ENCODE results near the gene PCID2.
"Not testable (repeated sequence)": the region's sequence is repeated elsewhere in the genome, so short reads cannot be mapped to it uniquely, and the experiment has no call there.

Gene PCID2

DNA sequence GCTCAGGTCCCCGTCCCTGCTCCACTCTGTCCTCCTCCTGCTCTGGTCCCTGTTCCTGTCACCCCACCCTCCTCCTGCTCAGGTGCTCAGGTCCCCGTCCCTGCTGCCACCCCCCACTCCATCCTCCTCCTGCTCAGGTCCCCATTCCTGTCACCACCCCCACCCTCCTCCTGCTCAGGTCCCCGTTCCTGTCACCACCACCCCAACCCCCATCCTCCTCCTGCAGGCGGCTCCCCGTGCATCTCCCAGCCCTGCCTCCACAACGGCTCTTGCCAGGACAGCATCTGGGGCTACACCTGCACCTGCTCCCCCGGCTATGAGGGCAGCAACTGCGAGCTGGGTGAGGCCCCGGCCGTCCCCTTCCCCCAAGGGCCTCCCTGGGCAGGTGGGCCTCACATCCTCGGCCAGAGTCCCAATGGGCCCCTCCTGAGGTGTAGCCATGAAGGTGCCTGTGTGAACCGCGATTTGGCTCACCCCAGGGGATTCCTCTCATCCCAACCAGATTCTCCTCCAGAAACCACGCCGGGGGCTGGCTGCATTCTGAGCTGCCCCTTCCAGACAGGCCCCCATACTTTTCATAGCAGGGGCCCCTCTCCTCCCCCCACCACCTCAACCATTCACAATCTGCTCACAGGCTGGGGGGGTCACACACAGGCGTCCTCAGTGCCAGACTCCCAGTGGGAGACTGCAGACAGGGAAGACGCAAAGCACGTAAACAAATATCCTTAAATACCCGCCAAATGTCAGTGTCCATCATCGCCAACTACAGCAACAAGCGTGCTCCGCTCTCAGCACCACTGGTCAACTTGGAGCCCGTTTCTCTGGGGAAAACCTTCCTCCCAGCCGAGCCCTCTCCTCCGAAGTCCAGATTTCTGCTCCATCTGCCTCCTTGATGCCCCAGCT, 45.4 kb downstream of the PCID2 start:
- no peak for DNase-seq

DNA sequence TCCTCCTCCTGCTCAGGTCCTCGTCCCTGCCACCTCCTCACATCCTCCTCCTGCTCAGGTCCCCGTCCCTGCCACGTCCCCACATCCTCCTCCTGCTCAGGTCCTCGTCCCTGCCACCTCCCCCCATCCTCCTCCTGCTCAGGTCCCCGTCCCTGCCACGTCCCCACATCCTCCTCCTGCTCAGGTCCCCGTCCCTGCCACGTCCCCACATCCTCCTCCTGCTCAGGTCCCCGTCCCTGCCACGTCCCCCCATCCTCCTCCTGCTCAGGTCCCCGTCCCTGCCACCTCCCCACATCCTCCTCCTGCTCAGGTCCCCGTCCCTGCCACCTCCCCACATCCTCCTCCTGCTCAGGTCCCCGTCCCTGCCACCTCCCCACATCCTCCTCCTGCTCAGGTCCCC, 46.5 kb downstream of the PCID2 start:
- DNase-seq = not testable (repeated sequence)

DNA sequence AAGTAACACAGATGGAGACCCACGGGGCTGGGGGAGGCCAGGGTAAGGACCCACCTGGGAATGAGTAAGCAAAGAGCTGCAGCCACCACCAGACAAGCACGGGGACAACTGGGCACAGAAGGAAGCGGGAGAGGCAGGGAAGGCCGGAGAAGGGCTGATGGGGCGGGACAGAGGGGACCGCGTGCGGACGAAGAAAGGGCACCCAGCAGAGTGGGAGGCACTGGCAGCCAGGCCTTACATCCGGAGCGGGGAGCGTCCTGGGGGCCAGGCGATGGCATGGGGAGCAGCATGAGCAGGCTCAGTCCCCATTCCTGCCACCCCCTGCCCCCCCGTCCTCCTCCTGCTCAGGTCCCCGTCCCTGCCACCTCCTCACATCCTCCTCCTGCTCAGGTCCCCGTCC, 47.0 kb downstream of the PCID2 start:
- DNase-seq = no peak

DNA sequence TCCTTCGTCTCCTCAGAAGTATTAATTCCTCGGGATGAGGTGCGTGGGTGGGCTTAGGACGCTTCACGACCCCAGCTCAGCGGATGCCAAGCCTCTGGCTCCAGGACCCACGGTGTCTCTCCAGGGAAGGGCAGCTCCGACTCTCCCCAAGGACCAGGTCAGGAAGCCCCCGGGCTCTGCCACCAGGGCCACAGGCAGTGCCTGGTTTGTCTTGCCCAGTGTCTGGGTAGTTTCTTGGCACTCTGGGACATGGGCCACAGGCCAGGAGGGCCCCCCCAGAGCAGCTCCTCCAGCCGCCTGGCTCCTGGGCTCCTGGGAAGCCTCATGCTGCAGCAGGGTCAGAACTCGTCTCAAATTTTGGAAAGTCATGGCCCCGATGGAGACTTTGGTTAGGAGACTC, 47.5 kb downstream of the PCID2 start:
- DNase-seq = no peak

DNA sequence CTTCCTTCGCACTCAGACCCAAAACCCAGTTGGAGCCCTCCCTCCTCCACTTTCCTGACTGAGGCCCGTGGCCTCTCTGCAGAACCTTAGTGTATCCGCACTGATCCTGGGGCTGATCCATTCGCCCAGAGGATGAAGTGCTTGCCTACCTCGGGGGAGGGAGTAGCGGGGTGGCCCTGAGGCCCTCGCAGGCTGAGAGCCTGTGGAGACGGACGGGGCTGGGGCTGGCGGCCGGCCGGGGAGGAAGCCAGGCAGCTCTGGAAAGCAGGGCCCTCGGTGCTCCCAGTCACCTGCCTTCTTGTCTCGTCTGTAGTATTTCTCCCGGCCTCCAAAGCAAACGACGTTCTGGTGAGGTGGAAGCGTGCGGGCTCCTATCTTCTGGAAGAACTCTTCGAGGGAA, 48.8 kb downstream of the PCID2 start:
- DNase-seq = no peak

DNA sequence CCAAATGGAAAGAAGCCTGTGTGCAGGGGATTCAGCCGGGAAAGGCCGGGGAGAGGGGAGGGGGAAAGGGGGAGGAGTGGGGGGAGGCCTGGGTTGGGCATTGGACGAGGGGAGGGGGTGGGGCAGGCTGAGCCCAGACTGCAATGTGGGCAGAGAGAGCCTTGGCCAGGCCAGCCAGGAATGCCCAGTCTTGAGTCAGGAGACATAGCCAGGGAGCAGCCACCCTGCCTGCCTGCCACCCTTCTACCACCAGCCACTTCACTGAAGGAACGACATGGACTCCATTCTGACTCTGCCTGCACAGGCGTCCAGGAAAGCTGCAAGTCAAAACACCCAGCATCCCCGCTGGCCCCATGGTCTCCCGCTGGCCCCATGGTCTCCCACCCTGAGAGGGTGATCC, 49.5 kb downstream of the PCID2 start:
- DNase-seq = no peak

DNA sequence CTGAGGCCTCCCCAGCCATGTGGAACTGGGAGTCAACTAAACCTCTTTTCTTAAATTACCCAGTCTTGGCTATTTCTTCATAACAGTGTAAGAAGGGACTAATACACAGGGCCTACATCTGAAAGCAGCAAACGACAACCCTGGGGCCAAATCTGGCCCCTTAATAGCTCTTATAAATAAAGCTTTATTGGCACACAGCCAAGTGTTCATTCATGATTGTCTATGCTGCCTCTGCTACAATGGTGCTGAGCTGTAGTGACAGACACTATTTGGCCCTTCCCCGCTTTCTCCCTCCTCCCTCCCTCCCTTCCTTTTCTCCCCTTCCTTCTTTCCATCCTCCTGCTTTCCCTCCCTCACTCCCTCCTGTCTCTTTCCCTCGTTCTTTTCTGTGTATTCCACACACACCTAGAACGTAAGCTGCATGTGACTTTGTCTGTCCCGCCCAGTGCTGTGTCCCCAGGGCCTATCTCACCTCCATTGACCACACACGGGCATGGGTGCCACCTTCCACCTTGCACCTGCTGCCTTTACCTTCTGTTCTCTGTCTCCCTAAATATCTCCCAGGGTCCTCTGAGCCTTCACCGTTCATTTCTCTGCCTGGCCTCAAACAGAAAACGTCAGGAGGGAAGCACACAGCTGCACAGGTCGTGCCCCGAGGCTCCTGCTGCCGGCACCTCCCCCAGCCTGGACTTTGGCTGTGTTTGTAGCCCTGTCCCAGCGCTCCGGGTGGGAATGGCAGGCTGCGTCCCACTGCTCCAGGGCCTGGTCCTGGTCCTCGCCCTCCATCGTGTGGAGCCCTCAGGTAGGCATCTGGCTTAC, 50.3 kb downstream of the PCID2 start, which contains the start of gene PROZ:
Gene PROZ, plus strand, starts transcription at position 720 of the 819 bp plus-strand sequence. Its CDS starts 13 bp downstream, at position 733.
- no peak for DNase-seq

DNA sequence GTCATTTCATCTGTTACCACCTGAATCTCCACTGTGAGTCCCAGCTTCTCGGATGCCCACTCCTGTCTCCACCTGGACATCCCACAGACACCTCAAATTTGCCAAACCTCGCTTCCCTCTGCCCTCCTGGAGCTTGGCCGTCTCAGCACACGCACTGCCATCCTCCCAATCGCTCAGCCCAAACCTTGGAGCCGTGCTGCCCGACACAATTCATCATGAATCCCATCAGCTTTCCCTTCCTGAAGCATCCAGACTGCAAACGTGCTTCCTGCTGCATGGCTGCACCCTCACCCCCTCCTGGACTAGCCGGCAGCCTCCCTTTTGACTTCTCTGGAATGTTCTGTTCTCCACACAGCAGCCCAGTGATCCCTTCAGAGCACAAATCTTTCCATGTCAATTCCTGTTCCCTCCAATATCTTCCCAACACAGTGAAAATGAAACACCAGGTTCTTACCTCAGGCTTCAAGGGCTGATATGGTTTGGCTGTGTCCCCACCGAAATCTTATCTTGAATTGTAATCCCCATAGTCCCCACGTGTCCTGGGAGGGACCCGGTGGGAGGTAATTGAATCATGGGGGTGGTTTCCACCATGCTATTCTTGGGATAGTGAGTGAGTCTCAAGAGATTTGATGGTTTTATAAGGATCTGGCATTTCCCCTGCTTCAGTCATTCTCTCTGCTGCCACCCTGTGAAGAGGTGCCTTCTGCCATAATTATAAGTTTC, 51.1 kb downstream of the PCID2 start:
- no peak for DNase-seq

DNA sequence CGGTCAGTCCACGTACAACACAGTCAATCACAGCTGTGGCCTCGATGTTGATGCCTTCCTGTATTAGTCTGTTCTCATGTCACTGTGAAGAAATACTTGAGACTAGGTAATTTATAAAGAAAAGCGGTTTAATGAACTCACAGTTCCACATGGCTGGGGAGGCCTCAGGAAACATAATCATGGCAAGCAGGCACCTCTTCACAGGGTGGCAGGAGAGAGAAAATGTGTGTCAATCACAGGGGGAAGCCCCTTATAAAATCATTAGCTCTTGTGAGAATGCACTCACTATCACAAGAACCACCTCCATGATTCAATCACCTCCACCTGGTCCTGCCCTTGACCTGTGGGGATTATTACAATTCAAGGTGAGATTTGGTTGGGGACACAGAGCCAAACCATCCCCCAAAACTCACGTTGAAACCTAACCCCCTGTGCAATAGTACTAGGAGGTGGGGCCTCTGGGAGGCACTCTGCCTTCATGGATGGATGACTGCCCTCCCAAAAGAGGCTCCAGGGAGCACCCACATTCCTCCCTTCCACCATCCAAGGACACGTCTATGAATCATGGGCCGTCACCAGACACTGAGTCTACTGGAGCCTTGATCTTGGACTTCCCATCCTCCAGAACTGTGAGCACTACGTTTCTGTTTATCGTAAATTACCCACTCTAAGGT, 52.4 kb downstream of the PCID2 start:
- peak; percentile 31 for DNase-seq

DNA sequence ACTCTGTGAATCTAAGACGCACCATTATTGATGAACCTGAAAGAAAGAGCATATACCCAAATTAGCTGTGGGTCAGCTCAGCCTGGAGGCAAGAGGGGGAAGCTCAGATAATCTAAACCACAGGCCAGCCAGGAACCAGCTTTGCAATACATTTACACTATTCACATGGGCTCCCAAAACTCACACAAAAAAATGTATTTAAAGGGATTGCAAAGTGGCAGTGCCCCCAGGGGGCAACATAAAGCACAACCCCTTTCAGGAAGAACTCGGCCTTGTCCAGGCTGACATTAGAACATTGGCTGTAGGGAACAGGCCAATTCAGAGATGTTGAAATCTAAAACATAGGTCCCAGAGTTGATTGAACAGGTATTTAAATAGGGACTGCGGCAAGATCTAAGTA, 53.3 kb downstream of the PCID2 start:
- DNase-seq = no peak

DNA sequence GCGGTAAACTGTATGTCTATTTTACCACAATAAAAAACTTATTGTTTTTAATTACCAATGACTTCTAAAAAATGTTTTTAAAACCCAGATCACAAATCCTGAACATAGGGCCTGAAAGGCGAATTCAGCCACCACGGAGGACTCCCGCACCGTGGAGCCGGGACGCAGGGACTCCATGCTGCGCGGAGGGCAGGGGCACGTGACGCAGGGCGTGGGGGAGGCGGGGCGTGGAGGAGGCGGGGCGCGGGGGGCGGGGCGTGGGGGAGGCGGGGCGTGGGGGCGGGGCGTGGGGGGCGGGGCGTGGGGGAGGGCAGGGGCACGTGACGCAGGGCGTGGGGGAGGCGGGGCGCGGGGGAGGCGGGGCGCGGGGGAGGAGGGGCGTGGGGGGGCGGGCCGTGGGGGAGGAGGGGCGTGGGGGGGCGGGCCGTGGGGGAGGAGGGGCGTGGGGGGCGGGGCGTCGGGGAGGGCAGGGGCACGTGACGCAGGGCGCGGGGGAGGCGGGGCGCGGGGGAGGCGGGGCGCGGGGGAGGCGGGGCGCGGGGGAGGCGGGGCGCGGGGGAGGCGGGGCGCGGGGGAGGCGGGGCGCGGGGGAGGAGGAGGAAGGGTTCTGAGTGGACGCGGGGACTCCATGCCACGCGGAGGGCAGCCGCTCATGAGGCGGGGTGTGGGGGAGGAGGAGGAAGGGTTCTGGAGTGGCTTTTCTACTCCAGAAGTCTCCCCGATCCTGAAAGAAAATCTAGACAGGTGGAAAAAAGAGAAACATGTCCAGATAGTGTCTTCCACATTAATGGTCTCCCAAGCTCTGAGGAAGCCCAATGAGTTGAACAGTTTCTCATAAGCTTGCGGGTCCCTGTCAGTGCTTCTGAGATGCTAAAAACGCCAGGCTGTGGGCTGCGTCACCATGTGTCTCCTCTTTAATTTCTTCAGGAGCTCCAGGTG, 54.4 kb downstream of the PCID2 start:
- peak; percentile 71 for DNase-seq

DNA sequence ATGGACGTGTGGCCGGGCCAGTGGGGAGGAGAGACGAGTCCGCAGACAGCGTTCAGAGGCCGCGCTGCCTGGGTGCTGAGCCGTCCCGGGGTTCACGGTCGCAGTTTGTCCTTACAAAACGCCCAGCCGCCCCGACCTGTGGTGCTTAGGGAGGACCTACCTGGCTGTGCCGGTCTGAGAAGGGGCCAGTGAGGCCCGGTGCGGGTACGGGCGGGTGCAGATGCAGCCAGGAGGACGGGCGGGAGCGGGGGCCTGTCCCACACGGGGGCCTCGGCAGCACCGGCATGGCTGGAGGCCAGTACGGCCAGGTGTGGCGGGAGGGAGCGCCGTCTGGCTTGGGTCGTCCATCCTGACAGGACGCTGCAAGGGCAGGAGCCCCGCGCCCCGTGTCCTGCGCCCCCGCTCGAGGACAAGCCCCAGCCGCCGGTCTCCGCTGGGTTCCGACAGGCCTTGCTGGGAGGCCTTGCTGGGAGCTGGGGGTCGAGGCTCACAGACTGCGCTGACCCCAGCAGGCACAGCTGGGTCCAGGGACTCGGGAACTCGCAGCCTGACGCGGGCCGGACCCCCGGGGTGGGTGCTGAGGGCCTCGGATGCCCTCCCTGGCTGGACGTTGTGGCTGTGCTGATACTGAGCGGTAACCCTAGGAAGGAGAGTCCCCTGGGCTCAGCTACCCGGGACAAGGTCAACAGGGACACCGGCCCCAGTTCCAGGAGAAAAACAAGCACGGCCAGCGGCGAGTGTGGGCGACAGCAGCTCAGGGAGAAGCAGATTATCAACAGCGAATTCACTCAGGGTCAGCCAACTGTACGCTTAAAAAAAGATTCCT, 55.3 kb downstream of the PCID2 start:
- no peak for DNase-seq

DNA sequence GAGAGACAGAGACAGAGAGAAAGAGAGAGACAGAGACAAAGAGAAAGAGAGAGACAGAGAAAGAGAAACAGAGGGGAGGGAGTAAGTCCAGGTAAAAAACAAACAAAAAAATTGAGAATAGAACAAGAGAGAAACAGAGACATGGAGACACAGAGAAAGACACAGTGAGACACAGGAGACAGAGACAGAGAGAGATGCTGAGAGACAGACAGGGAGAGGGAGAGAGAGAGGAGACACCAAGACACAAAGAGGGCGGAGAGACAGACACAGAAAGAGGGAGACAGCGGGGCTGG, 55.8 kb downstream of the PCID2 start:
- DNase-seq = peak; percentile 28

DNA sequence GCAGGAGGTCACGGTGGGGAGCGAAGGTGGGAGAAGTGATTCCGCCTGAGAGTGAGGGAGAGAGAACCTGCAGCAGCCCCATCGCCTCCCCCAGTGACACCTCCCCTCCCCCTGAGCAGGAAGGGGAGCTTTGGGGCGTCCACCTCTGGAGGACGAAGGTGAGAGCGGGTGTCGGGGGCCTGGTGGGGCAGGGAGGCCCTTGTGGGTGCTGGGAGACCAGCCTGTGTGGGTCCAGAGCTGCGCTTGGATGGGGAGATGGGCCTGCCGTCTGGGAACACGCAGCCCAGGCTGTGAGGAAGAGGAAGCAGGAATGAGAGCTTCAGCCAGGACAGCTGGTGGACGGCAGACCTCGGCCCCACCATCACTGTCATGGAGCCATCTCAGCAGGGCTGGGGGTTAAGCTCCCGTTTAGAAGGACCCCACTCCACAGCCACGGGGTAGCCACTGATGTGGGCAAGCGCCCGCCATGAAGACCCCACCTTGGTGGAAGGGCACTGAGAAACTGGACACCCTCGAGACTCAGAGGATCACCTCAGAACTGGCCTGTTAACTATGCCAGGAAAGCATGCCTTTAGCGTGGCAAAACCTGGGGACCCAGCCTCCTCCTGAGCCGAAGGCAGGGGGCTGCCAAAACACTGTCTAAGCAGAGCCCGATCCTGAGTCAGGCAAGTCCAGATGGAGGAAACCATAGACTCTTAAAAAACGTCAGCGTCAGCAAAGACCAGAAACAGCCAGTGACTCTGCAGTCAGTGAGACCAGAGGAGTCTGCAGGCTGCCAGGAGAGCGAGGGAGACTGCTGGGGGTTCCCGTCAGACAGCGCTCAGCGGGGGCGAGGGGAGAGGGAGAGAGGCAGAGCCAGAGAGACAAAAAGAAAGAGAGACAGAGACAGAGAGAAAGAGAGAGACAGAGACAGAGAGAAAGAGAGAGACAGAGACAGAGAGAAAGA, 56.5 kb downstream of the PCID2 start:
- peak; percentile 78 for DNase-seq

DNA sequence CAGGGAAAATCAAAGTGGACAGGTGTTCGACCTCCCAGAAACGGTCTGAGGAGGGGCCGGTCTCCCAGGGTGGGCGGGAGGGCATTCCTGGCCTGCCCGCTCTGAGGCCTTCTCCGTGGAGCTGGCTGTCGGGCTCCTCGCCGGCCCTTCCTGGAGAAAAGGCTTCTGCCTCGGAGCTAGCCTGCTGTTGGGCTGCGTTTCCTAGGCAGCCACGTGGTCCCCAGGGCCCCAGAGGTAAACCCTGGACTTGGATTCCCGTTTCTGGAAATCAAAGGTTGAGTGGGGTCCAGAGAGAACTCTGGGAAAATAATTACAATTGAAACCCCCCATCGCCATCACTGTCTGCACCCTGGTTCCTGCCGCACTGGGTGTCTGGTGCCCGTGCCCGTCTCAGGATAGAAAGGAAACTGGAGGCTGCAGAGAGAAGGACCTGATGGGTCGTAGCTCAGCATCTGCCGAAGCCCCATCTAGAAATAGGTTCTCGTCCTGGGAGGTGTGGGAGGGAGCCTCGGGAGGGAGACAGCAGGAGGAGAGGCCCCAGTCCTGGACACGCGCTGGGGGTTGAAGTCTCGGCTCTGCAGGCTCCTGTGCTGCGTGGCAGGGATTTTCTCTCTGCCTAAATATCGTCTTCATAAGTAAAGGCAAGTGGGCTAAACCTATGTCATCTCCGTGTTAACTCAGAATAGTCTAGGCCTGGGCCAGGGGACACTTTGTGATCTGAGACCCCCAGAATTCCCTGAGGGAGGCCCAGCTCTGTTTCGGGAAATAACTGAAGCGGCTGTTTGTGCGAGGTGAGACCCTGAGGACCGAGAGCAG, 57.7 kb downstream of the PCID2 start:
- no peak for DNase-seq

DNA sequence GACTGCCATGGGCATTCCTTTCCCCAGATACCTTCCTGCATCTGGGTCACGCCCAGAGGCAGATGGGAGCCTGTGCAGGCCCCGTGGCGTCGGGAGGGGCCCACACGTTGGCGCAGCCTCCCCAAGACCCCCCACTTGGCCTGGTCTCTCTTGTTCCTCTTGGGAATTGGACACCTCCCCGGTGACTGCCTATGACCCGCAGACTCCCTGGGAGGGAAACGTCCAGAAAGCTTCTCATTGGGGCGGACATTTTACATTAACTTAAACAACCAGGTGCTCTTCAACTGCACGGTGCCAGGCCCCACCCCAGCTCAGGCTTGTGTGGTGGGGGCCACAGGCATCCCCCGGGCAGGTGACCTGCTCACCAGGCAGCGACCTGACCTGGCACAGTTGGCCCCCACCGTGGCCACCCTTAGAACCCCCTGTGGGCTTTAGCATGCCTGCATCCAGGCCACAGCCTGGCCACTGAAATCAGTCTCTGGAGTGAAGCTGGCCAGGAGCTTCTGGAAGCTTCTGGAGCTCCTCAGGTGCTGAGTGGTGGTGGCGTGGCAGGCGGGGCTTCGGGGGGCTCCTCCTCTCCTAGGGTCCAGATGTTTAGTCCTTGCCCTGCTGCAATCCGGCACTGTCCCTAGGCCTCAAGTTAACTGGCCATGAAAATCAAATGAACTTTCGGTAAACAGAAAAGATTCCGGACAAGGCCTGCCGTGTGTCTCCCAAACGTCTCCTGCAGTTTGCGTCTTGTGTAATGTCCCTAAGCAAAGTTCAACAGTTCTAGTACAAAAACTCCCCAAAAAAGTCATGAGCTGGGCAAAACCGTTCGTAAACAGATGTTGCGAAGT, 58.5 kb downstream of the PCID2 start:
- no peak for DNase-seq

DNA sequence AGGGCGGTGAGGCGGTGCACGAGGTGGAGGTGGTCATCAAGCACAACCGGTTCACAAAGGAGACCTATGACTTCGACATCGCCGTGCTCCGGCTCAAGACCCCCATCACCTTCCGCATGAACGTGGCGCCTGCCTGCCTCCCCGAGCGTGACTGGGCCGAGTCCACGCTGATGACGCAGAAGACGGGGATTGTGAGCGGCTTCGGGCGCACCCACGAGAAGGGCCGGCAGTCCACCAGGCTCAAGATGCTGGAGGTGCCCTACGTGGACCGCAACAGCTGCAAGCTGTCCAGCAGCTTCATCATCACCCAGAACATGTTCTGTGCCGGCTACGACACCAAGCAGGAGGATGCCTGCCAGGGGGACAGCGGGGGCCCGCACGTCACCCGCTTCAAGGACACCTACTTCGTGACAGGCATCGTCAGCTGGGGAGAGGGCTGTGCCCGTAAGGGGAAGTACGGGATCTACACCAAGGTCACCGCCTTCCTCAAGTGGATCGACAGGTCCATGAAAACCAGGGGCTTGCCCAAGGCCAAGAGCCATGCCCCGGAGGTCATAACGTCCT, 59.4 kb downstream of the PCID2 start:
- no peak for DNase-seq

Measured in fibroblast of skin of right biceps (primary cell).